AG04449 (cell line): ENCODE measurements around the gene UBE2V1.

Source experiments
- CTCF ChIA-PET: fragments of 350-600 bp; formaldehyde crosslinking; extraction: SDS; loops from one replicate; lab custom pipeline; 2021; ENCODE audit warnings: antibody characterized with exemption; lab: Yijun Ruan, JAX
- POLR2A ChIA-PET: fragments of 400-600, 350-600 bp; formaldehyde crosslinking; extraction: SDS; loops from one replicate; lab custom pipeline; 2020; ENCODE audit warnings: antibody characterized with exemption, inconsistent platforms; lab: Yijun Ruan, JAX
- DNase-seq: peaks from one replicate; pipeline ENCODE4 v3.0.0-alpha.2; 2010; ENCODE audit warnings: low read depth, low spot score
- H3K4me3 ChIP-seq: 2 replicates; pipeline ENCODE4 v1.5.1; 2011; ENCODE audit warnings: low read depth, mild to moderate bottlenecking, control low read depth, low read length
- CTCF ChIP-seq: IDR thresholded peaks from one replicate; pipeline ENCODE4 v1.5.1; 2011; ENCODE audit warnings: mild to moderate bottlenecking, moderate library complexity, low read length, control low read depth, inconsistent platforms; ENCODE audit not compliant: insufficient read depth; ENCODE audit errors: missing control alignments

The UBE2V1 gene

GRCh38 chr20:50095476-50096078, 17.4 kb downstream of the UBE2V1 start:
- TF ChIP-seq CTCF = no peak
- ChIA-PET CTCF (interaction anchor here (2.0 to 6.0 kb wide), 3 partner anchors 11 to 117 kb away, joined by 7 to 41 read pairs (median 33); no protein-coding TSS in a partner anchor), POLR2A (no interaction called here)
- H3K4me3 ChIP-seq = no peak overlapping the region
- DNase-seq = no peak

GRCh38 chr20:50094522-50094921, 18.4 kb downstream of the UBE2V1 start:
- no peak overlapping the region for H3K4me3 ChIP-seq
- TF ChIP-seq CTCF = no peak
- ChIA-PET POLR2A (no interaction called here), CTCF (interaction anchor here (1.2 to 3.3 kb wide), 4 partner anchors 10 to 75 kb away, joined by 3 to 33 read pairs (median 6); partner anchors contain the start of gene UBE2V1)
- no peak for DNase-seq

GRCh38 chr20:50093240-50093639, 19.7 kb downstream of the UBE2V1 start:
- no peak for DNase-seq
- no peak overlapping the region for H3K4me3 ChIP-seq
- ChIA-PET CTCF (interaction anchor here (1.7 to 6.1 kb wide), 4 partner anchors 9 to 114 kb away, joined by 7 to 48 read pairs (median 21); no protein-coding TSS in a partner anchor), POLR2A (no interaction called here)
- no peak for TF ChIP-seq CTCF

GRCh38 chr20:50092436-50092835, 20.5 kb downstream of the UBE2V1 start:
- TF ChIP-seq CTCF = no peak
- no peak overlapping the region for H3K4me3 ChIP-seq
- ChIA-PET CTCF (interaction anchor here (0.6 to 6.1 kb wide), 6 partner anchors 8 to 115 kb away, joined by 3 to 48 read pairs (median 8); no protein-coding TSS in a partner anchor), POLR2A (no interaction called here)
- DNase-seq = no peak

GRCh38 chr20:50089787-50090177, 23.2 kb downstream of the UBE2V1 start:
- H3K4me3 ChIP-seq = no peak overlapping the region
- DNase-seq = no peak
- TF ChIP-seq CTCF = no peak
- POLR2A ChIA-PET = no interaction called here
- CTCF ChIA-PET = interaction anchor here (1.5 to 6.1 kb wide), 5 partner anchors 10 to 110 kb away, joined by 4 to 48 read pairs (median 12); no protein-coding TSS in a partner anchor

- TF ChIP-seq CTCF = no peak
- DNase-seq = no peak
- ChIA-PET POLR2A (no interaction called here), CTCF (interaction anchor here (1.2 to 6.1 kb wide), 6 partner anchors 10 to 113 kb away, joined by 3 to 48 read pairs (median 8); no protein-coding TSS in a partner anchor)
- no peak overlapping the region for H3K4me3 ChIP-seq
Observed at GRCh38 chr20:50089140-50089786, 23.7 kb downstream of the UBE2V1 start.
